NCI-H2196 (cell line): ENCODE results near the gene MAST1.
"Not testable (repeated sequence)": the region's sequence is repeated elsewhere in the genome, so short reads cannot be mapped to it uniquely, and the experiment has no call there.

Experiments used
- DNase-seq: peaks from one replicate; lab custom pipeline; 2025; ENCODE audit not compliant: unreplicated experiment; lab: John Stamatoyannopoulos, UW

MAST1 gene

GRCh38 chr19:12838886-12839756 lies 806 bp downstream of the MAST1 start:
- DNase-seq = no peak

GRCh38 chr19:12840091-12841079 lies 2.1 kb downstream of the MAST1 start:
- DNase-seq = peak; percentile 80

GRCh38 chr19:12841094-12841493 lies 2.8 kb downstream of the MAST1 start:
- no peak for DNase-seq

- no peak for DNase-seq
Observed at GRCh38 chr19:12842511-12842910, 4.2 kb downstream of the MAST1 start.

GRCh38 chr19:12843328-12843727 lies 5.0 kb downstream of the MAST1 start:
- no peak for DNase-seq

- DNase-seq = no peak
Observed at GRCh38 chr19:12843999-12844732, 5.9 kb downstream of the MAST1 start.

GRCh38 chr19:12846613-12847012 lies 8.3 kb downstream of the MAST1 start:
- DNase-seq = not testable (repeated sequence)

- peak; percentile 92 for DNase-seq
Observed at GRCh38 chr19:12847159-12848139, 9.1 kb downstream of the MAST1 start.

GRCh38 chr19:12856653-12857052 lies 18.3 kb downstream of the MAST1 start:
- DNase-seq = no peak

- no peak for DNase-seq
Observed at GRCh38 chr19:12858041-12858928, 20.0 kb downstream of the MAST1 start.

GRCh38 chr19:12859546-12859945 lies 21.2 kb downstream of the MAST1 start:
- no peak for DNase-seq

GRCh38 chr19:12864143-12864542 lies 25.8 kb downstream of the MAST1 start:
- no peak for DNase-seq

GRCh38 chr19:12864721-12865715 lies 26.7 kb downstream of the MAST1 start:
- no peak for DNase-seq

- DNase-seq = no peak
Observed at GRCh38 chr19:12865746-12866415, 27.6 kb downstream of the MAST1 start.

- DNase-seq = peak; percentile 48
Observed at GRCh38 chr19:12866416-12867119, 28.3 kb downstream of the MAST1 start.
